ENCODE results near the gene DAPK2. TPM values are rescaled to one million over a fixed set of nuclear protein-coding genes. Genes with fewer than 3 reads are reported as not detected.

DAPK2 gene
- total RNA-seq, 4 donors from 2014 or later, result 47.4 to 105 (median 78.7) TPM

DNA sequence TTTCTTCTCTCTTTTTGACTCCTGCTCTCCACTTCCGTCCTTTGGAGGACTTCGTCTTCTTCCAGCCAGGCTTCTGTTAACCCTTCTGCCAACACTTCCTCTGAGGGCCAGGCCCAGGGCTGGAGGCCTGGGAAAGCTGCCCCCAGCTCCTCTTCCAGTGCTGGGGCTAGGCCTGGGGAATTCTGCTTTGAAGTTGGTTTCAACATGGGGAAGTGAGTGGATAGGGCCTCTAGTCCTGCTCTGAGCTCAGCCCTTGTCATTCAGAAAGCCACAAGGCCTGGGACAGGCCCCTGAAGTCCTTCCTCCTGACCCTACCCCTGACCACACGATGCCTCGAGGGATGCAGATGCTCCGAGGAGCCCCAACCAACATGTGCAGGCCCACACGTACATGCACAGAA, 158.7 kb downstream of the DAPK2 start:
- WGBS, 2 donors, result 63 to 82% methylated on average over 5 to 6 of the region's 6 CpGs
- intact Hi-C loops (cut with DNase I), result no loop called here

DNA sequence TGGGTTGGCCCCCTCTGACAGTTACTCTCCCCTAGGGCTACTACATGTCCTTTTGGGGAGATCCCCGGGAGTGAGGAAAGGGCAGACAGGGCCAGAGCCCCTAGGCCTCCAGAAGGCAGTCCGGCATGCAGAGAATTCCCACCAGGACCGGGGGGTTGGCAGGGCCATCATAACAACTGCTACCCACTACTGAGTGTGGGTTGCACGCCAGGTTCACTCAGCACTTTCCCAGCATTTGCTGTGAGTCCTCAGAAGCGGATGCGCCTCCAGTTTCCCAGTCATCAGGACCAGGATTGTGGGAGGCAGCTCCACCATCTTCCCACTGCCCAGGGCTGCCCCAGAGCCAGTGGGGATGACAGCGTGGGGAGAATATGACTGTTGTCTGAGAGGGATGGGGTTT, 161.3 kb downstream of the DAPK2 start:
- Histone ChIP-seq H3K27ac (no peak overlapping the region), H3K27me3 (no peaks in the 10 kb centered on the region), H3K4me3 (replicated peaks in 1 of 3) (no peak overlapping the region), H3K9me3 (no peaks in the 10 kb centered on the region), H3K4me1 (no peaks in the 10 kb centered on the region), H3K36me3 (no peaks in the 10 kb centered on the region)
- TF ChIP-seq, protein P1, sequence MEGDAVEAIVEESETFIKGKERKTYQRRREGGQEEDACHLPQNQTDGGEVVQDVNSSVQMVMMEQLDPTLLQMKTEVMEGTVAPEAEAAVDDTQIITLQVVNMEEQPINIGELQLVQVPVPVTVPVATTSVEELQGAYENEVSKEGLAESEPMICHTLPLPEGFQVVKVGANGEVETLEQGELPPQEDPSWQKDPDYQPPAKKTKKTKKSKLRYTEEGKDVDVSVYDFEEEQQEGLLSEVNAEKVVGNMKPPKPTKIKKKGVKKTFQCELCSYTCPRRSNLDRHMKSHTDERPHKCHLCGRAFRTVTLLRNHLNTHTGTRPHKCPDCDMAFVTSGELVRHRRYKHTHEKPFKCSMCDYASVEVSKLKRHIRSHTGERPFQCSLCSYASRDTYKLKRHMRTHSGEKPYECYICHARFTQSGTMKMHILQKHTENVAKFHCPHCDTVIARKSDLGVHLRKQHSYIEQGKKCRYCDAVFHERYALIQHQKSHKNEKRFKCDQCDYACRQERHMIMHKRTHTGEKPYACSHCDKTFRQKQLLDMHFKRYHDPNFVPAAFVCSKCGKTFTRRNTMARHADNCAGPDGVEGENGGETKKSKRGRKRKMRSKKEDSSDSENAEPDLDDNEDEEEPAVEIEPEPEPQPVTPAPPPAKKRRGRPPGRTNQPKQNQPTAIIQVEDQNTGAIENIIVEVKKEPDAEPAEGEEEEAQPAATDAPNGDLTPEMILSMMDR (IDR thresholded peaks at IDR 0.05), result no peak
- TF ChIP-seq POLR2A (IDR thresholded peaks at IDR 0.05), result no peak
- WGBS, 2 donors, result 88 to 100% methylated on average over 2 to 7 of the region's 7 CpGs
- intact Hi-C loops (cut with DNase I), result no loop called here
- DNase-seq, result no peak

More for the DNA sequence above, 158.7 kb downstream of the DAPK2 start:
- Histone ChIP-seq H3K36me3 (no peaks in the 10 kb centered on the region), H3K27ac (no peak overlapping the region), H3K9me3 (no peaks in the 10 kb centered on the region), H3K4me1 (no peaks in the 10 kb centered on the region), H3K4me3 (replicated peaks in 1 of 3) (no peak overlapping the region), H3K27me3 (no peaks in the 10 kb centered on the region)
- DNase-seq, result no peak
- TF ChIP-seq POLR2A (IDR thresholded peaks at IDR 0.05), result no peak
- TF ChIP-seq, protein P1 (IDR thresholded peaks at IDR 0.05), result no peak

DNA sequence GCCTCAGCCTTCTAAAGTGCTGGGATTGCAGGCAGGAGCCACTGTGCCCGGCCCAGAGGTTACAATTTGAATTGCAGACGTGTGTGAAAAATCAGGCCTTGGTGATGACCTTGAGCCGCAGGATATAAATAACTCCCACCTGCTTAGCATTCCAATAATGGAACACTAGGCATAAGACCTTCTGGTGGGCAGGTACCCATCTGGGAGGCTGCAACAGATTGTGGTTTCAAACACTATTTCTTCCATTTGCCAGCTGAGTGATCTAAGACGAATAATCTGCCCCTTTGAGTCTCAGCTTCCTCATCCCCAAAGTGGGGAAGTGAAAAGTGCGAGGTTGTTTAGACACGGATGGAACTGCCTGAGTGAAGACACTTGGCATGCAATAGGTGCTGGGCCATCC, 164.9 kb downstream of the DAPK2 start:
- no peak for DNase-seq
- no peaks in the 10 kb centered on the region for H3K4me1 ChIP-seq
- no peaks in the 10 kb centered on the region for H3K27me3 ChIP-seq
- H3K27ac ChIP-seq, result no peak overlapping the region
- intact Hi-C loops (cut with DNase I), result no loop called here
- TF ChIP-seq, protein P1 (IDR thresholded peaks at IDR 0.05), result no peak
- TF ChIP-seq POLR2A (IDR thresholded peaks at IDR 0.05), result no peak
- H3K9me3 ChIP-seq, result no peaks in the 10 kb centered on the region
- 92 to 95% methylated on average over 6 of the region's 6 CpGs for WGBS, 2 donors
- no peak overlapping the region for H3K4me3 ChIP-seq (replicated peaks in 1 of 3)
- H3K36me3 ChIP-seq, result no peaks in the 10 kb centered on the region

DNA sequence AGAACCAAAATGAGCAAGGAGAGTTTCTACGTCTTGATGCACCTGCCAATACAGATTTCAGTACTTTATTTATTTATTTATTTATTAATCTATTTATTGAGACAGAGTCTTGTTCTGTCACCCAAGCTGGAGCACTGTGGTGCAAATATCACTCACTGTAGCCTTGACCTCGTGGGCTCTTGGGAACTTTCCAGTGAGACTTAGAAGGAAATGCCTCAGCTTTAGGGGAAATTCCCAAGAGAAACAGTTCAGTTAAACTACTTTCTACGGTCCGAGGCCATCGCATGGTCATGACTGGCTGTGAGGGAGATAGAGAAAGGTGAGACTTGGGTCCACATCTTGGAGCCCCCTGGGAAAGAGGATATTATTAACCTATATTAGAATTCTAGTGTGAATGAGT, 165.5 kb downstream of the DAPK2 start:
- Histone ChIP-seq H3K36me3 (no peaks in the 10 kb centered on the region), H3K27me3 (no peaks in the 10 kb centered on the region), H3K27ac (no peak overlapping the region), H3K4me3 (replicated peaks in 1 of 3) (no peak overlapping the region), H3K9me3 (no peaks in the 10 kb centered on the region), H3K4me1 (no peaks in the 10 kb centered on the region)
- TF ChIP-seq, protein P1 (IDR thresholded peaks at IDR 0.05), result no peak
- no peak for TF ChIP-seq POLR2A (IDR thresholded peaks at IDR 0.05)
- DNase-seq, result no peak
- intact Hi-C loops (cut with DNase I), result no loop called here
- 63 to 66% methylated on average over 5 of the region's 5 CpGs for WGBS, 2 donors

DNA sequence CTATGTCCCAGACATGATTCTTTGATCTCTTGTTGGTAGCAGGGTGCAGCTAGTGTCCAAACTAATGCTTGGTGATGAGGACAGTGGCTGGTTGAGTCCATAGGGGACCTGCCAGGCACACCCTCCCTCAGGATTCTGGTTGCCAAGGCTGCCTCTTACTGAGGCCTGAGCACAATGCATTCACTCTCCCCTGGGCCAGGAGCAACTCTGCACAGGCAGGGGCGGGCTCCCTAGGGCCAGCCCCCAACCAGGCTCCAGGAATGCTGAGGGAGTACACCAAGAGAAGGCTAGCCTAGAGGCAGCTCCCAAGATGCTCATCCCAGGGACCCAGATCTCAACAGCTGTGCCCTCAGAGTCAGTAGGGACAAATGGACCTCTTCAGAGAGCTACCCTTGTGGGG, 166.3 kb downstream of the DAPK2 start:
- Histone ChIP-seq H3K36me3 (no peaks in the 10 kb centered on the region), H3K9me3 (no peaks in the 10 kb centered on the region), H3K4me3 (replicated peaks in 1 of 3) (no peak overlapping the region), H3K27me3 (no peaks in the 10 kb centered on the region), H3K4me1 (no peaks in the 10 kb centered on the region), H3K27ac (no peak overlapping the region)
- no peak for TF ChIP-seq POLR2A (IDR thresholded peaks at IDR 0.05)
- TF ChIP-seq, protein P1 (IDR thresholded peaks at IDR 0.05), result no peak
- intact Hi-C loops (cut with DNase I), result no loop called here
- DNase-seq, result no peak
- WGBS, 2 donors, result no CpG with 5 or more reads among the region's 1 CpG
